ENCODE data around the gene PIK3R3. TPM values are rescaled to one million over a fixed set of nuclear protein-coding genes. Genes with fewer than 3 reads are reported as not detected.

PIK3R3 gene
- total and polyA plus RNA-seq, 9 of the 15 experiments (the other 6 are each of a cell fraction or from before 2014, with no cell fraction given) = 1.4 to 7.7 (median 4.6) TPM

DNA sequence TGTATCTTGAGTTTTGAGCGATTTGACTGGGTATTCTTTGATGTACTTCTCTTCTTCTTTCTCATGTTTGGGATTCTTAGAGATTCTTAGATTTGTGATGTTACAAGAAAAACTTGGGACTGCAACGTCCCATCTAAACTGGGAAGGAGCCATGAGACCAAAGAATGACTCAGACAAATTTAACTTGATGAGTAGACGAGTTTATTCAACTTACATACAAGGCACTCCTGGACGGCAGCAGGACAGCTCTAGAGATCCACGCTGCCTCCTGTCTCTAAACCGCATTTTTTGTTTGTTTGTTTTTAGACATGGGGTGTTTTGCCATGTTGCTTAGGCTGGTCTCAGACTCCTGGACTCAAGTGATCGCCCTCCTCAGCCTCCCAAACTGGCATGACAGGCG is 137.1 kb downstream of the PIK3R3 start:
- Histone ChIP-seq H3K9ac (ENCODE audit: insufficient read depth in 1 of 2, low read depth in 2 of 2, low read length in 2 of 2) (no peak overlapping the region), H3K79me2 (ENCODE audit: control insufficient read depth, insufficient read depth, low read length) (no peaks in the 10 kb centered on the region), H2AFZ (ENCODE audit: low read depth, low read length) (no peak overlapping the region), H3K4me1 (replicated peaks in 1 of 2; ENCODE audit: control insufficient read depth in 2 of 2, insufficient read depth in 2 of 2, low read length in 2 of 2) (peaks cover 0 to 8% of the 10 kb centered on the region in 2 experiments; a peak in 3 of 5 replicates), H3K27ac (ENCODE audit: extremely low read depth, low read depth, low read length) (no peak overlapping the region), H3K27me3 (ENCODE audit: control insufficient read depth in 2 of 2, insufficient read depth in 2 of 2, low read length in 2 of 2) (no peaks in the 10 kb centered on the region), H3K9me3 (replicated peaks; ENCODE audit: control insufficient read depth, insufficient read depth, low read depth, low read length) (no peaks in the 10 kb centered on the region), H3K36me3 (ENCODE audit: control insufficient read depth, insufficient read depth, low read length) (peaks cover 3% of the 10 kb centered on the region; the same call in 1 of the 3 replicates), H4K20me1 (replicated peaks; ENCODE audit: control insufficient read depth, insufficient read depth, low read length) (no peaks in the 10 kb centered on the region), H3K4me2 (ENCODE audit: insufficient read depth, low read length) (no peak overlapping the region), H3K9me1 (ENCODE audit: control insufficient read depth, insufficient read depth, low read length) (no peaks in the 10 kb centered on the region), H3K4me3 (no peak overlapping the region)
- CTCF ChIA-PET (ENCODE audit: low intra/inter-chr PET ratio) = no interaction called here
- no TSS peak for BruUV-seq (replicated peaks)
- WGBS (ENCODE audit: insufficient coverage, low coverage, missing lambda C conversion rate) = 55% methylated on average over 8 of the region's 8 CpGs
- intact Hi-C loops (cut with micrococcal nuclease) = no loop called here
- in situ Hi-C loops (cut with MboI) = no loop called here
- no peak for DNase-seq (ENCODE audit: extremely low read depth in 1 of 4, low spot score in 3 of 4)
- FAIRE-seq = no peak
- no peak for ATAC-seq
- POLR2A ChIA-PET = interaction anchor here (0.6 to 1.0 kb wide), 3 partner anchors 9 to 14 kb away, joined by 3 to 6 read pairs (median 3); no protein-coding TSS in a partner anchor
- TF ChIP-seq, protein P1, sequence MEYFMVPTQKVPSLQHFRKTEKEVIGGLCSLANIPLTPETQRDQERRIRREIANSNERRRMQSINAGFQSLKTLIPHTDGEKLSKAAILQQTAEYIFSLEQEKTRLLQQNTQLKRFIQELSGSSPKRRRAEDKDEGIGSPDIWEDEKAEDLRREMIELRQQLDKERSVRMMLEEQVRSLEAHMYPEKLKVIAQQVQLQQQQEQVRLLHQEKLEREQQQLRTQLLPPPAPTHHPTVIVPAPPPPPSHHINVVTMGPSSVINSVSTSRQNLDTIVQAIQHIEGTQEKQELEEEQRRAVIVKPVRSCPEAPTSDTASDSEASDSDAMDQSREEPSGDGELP (CRISPR knock-in tag; IDR thresholded peaks at IDR 0.05; ENCODE audit: borderline replicate concordance) = no peak
- TF ChIP-seq GABPB1 (CRISPR knock-in tag; IDR thresholded peaks at IDR 0.05) (no peak), ZNF174 (CRISPR knock-in tag; IDR thresholded peaks at IDR 0.05) (no peak), ZNF316 (IDR thresholded peaks at IDR 0.05) (peak; percentile 74), ILF3 (IDR thresholded peaks at IDR 0.05; ENCODE audit: borderline replicate concordance) (no peak), C11orf30 (IDR thresholded peaks at IDR 0.05; ENCODE audit: low read depth) (peak; percentile 56), MAFG (tag; conservative IDR thresholded peaks at IDR 0.05) (0 out of 2 replicates have a peak, but pooled peaks have one; percentile 20), NFE2 (IDR thresholded peaks at IDR 0.05; ENCODE audit: low read depth) (peak; percentile 34), MAFK (IDR thresholded peaks at IDR 0.05; ENCODE audit: low read length) (0 out of 2 replicates have a peak, but pooled peaks have one; percentile 23), U2AF2 (optimal IDR thresholded peaks at IDR 0.05; ENCODE audit: low read depth, low read length) (no peak), MAFF (IDR thresholded peaks at IDR 0.05; ENCODE audit: low read length) (peak; percentile 21; the same call in 1 of the 2 replicates)
- TF ChIP-seq, protein P2, sequence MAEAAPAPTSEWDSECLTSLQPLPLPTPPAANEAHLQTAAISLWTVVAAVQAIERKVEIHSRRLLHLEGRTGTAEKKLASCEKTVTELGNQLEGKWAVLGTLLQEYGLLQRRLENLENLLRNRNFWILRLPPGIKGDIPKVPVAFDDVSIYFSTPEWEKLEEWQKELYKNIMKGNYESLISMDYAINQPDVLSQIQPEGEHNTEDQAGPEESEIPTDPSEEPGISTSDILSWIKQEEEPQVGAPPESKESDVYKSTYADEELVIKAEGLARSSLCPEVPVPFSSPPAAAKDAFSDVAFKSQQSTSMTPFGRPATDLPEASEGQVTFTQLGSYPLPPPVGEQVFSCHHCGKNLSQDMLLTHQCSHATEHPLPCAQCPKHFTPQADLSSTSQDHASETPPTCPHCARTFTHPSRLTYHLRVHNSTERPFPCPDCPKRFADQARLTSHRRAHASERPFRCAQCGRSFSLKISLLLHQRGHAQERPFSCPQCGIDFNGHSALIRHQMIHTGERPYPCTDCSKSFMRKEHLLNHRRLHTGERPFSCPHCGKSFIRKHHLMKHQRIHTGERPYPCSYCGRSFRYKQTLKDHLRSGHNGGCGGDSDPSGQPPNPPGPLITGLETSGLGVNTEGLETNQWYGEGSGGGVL (CRISPR knock-in tag; IDR thresholded peaks at IDR 0.05) = no peak

Measured in K562 (cell line).